IMR-90 (cell line): Measurements from ENCODE around the gene GRAMD4. TPM values are rescaled to one million over a fixed set of nuclear protein-coding genes. Genes with fewer than 3 reads are reported as not detected.

Experiments
- ATAC-seq: fragments of 200-7000 bp; cut with Tn5 transposase; 2 replicates; pipeline ENCODE4 v1.9.1; 2020; ENCODE audit warnings: low read depth, mild to moderate bottlenecking, moderate library complexity
- BruUV-seq: library from RNA; stranded (reverse); fragments of 400-500 nt; replicated peaks from 2 replicates; lab custom pipeline; 2021; lab: Mats Ljungman, UMichigan
- CTCF ChIA-PET: fragments of 300-600 bp; formaldehyde crosslinking; extraction: SDS; loops from one replicate; lab custom pipeline; 2021; ENCODE audit warnings: antibody characterized with exemption; lab: Yijun Ruan, JAX
- POLR2A ChIA-PET: fragments of 300-600 bp; sonication (Branson Sonifier 250); formaldehyde crosslinking; loops from one replicate; lab custom pipeline; 2022; ENCODE audit warnings: antibody characterized with exemption; ENCODE audit not compliant: unreplicated experiment; lab: Charles Lee
- DNase-seq: peaks from one replicate; pipeline ENCODE4 v3.0.0; 2013
- H2AFZ ChIP-seq: replicated peaks from 2 replicates; pipeline ENCODE3; 2013; ENCODE audit warnings: low read length, mild to moderate bottlenecking; ENCODE audit not compliant: poor library complexity
- H2AK5ac ChIP-seq: 2 replicates; pipeline ENCODE4 v1.6.1; 2013; ENCODE audit warnings: low read depth, low read length, inconsistent platforms
- H2AK9ac ChIP-seq: replicated peaks from 2 replicates; pipeline ENCODE3; 2013; ENCODE audit warnings: mild to moderate bottlenecking, low read depth, low read length, moderate library complexity; ENCODE audit not compliant: poor library complexity
- H2BK120ac ChIP-seq: 2 replicates; pipeline ENCODE4 v1.6.1; 2013; ENCODE audit warnings: low read depth, low read length, inconsistent platforms
- H2BK15ac ChIP-seq: 3 replicates; pipeline ENCODE4 v1.6.1; 2013; ENCODE audit warnings: low read depth, low read length, inconsistent platforms
- H2BK20ac ChIP-seq: 2 replicates; pipeline ENCODE4 v1.6.1; 2013; ENCODE audit warnings: low read depth, mild to moderate bottlenecking, inconsistent platforms, low read length, moderate library complexity
- H2BK5ac ChIP-seq: 2 replicates; pipeline ENCODE4 v1.6.1; 2013; ENCODE audit warnings: mild to moderate bottlenecking, low read depth, low read length, inconsistent platforms; ENCODE audit not compliant: poor library complexity, severe bottlenecking
- H3K14ac ChIP-seq: replicated peaks from 2 replicates; pipeline ENCODE4 v1.6.1; 2013; ENCODE audit warnings: low read depth, low read length, inconsistent platforms
- H3K18ac ChIP-seq: 2 replicates; pipeline ENCODE4 v1.6.1; 2013; ENCODE audit warnings: low read depth, low read length, control low read depth
- H3K23ac ChIP-seq: 2 replicates; pipeline ENCODE4 v1.6.1; 2013; ENCODE audit warnings: low read depth, low read length, inconsistent platforms
- H3K27ac ChIP-seq: 2 replicates; pipeline ENCODE4 v1.5.1; 2013; ENCODE audit warnings: mild to moderate bottlenecking, control low read depth, low read length; ENCODE audit not compliant: insufficient read depth
- H3K27me3 ChIP-seq: 2 replicates; pipeline ENCODE4 v1.6.1; 2013; ENCODE audit warnings: low read length; ENCODE audit not compliant: control insufficient read depth, insufficient read depth
- H3K36me3 ChIP-seq: 2 replicates; pipeline ENCODE4 v1.6.1; 2013; ENCODE audit warnings: low read length, mixed read lengths; ENCODE audit not compliant: control insufficient read depth, insufficient read depth
- H3K4ac ChIP-seq: 2 replicates; pipeline ENCODE4 v1.6.1; 2013; ENCODE audit warnings: low read depth, low read length, inconsistent platforms
- H3K4me1 ChIP-seq: 2 replicates; pipeline ENCODE4 v1.6.1; 2013; ENCODE audit warnings: low read length, mixed read lengths; ENCODE audit not compliant: control insufficient read depth, insufficient read depth
- H3K4me2 ChIP-seq: 2 replicates; pipeline ENCODE4 v1.6.1; 2013; ENCODE audit warnings: low read depth, mild to moderate bottlenecking, control low read depth, low read length, moderate library complexity
- H3K4me3 ChIP-seq: 2 replicates; pipeline ENCODE4 v1.5.1; 2013; ENCODE audit warnings: low read depth, mild to moderate bottlenecking, control low read depth, low read length, moderate library complexity; ENCODE audit not compliant: insufficient read depth
- H3K56ac ChIP-seq: 2 replicates; pipeline ENCODE4 v1.6.1; 2013; ENCODE audit warnings: low read length, inconsistent platforms; ENCODE audit not compliant: insufficient read depth; ENCODE audit errors: extremely low read depth
- H3K79me1 ChIP-seq, 2 experiments: 2 replicates each; pipeline ENCODE4 v1.6.1; 2013; ENCODE audit warnings: low read length in 2 of 2, inconsistent platforms in 1 of 2, low read depth in 1 of 2
- H3K9ac ChIP-seq: 2 replicates; pipeline ENCODE4 v1.6.1; 2013; ENCODE audit warnings: low read depth, low read length, control low read depth
- H3K9me1 ChIP-seq: 2 replicates; pipeline ENCODE4 v1.6.1; 2013; ENCODE audit warnings: low read length, inconsistent platforms; ENCODE audit not compliant: insufficient read depth
- H3K9me3 ChIP-seq: 2 replicates; pipeline ENCODE4 v1.6.1; 2013; ENCODE audit warnings: low read length; ENCODE audit not compliant: control insufficient read depth, insufficient read depth
- H4K20me1 ChIP-seq: 2 replicates; pipeline ENCODE4 v1.6.1; 2013; ENCODE audit warnings: low read length, inconsistent platforms; ENCODE audit not compliant: insufficient read depth
- H4K5ac ChIP-seq: 2 replicates; pipeline ENCODE4 v1.6.1; 2013; ENCODE audit warnings: mild to moderate bottlenecking, low read depth, low read length, control low read depth
- H4K8ac ChIP-seq, 2 experiments: 2 replicates each; pipeline ENCODE4 v1.6.1; 2013; ENCODE audit warnings: low read depth in 2 of 2, low read length in 2 of 2, control low read depth in 1 of 2, inconsistent platforms in 1 of 2
- H4K91ac ChIP-seq: 2 replicates; pipeline ENCODE4 v1.6.1; 2013; ENCODE audit warnings: low read depth, low read length, inconsistent platforms; ENCODE audit not compliant: insufficient read depth
- ELK1 ChIP-seq: fragments of 150-350 bp; IDR thresholded peaks from 2 replicates; pipeline ENCODE4 v1.6.1; 2016; ENCODE audit warnings: low read depth, mild to moderate bottlenecking, low read length, moderate library complexity, borderline replicate concordance
- RCOR1 ChIP-seq: IDR thresholded peaks from 2 replicates; pipeline ENCODE4 v1.6.1; 2012; ENCODE audit warnings: mild to moderate bottlenecking, low read length, improper control_type of control experiment; ENCODE audit not compliant: insufficient replicate concordance
- USF2 ChIP-seq: fragments of 150-350 bp; IDR thresholded peaks from 2 replicates; pipeline ENCODE4 v1.6.1; 2017; ENCODE audit warnings: mild to moderate bottlenecking, antibody characterized with exemption, low read length, low read depth
- WGBS, 2 experiments: methylation state at CpG; one replicate each; pipeline versions ENCODE4 v1.1.5 to v1.1.7; 2013; ENCODE audit warnings: missing lambda C conversion rate in 2 of 2; ENCODE audit not compliant: insufficient read length in 1 of 2; ENCODE audit errors: extremely low coverage in 2 of 2; 5-methylcytosine and 5-hydroxymethylcytosine counted together
- dilution Hi-C: fragments of 300-500 bp; cut with HindIII; formaldehyde crosslinking; loops from one replicate; pipeline ENCODE4 v1.14.3; 2018; ENCODE audit warnings: low sequenced_read_pairs; ENCODE audit not compliant: unreplicated experiment
- in situ Hi-C: fragments of 300-500 bp; cut with MboI; formaldehyde crosslinking; loops from 3 replicates; pipeline ENCODE4 v1.14.3; 2019; ENCODE audit warnings: low sequenced_read_pairs, inconsistent platforms, mixed read lengths
- intact Hi-C: fragments of 100-400 bp; cut with micrococcal nuclease; formaldehyde crosslinking; loops from 2 replicates; pipeline ENCODE4 v1.10.0; 2022
- polyA plus RNA-seq, 3 experiments: library from polyadenylated mRNA; depleted of rRNA; stranded (reverse); fragments of >200 nt; gene quantifications; 2 replicates each; pipeline ENCODE4 v1.2.3, GENCODE V29; 2012; ENCODE audit warnings: low replicate concordance in 1 of 3
- total RNA-seq: library from RNA; depleted of rRNA; stranded (reverse); fragments of >200 nt; gene quantifications from 2 replicates; pipeline ENCODE4 v1.2.3, GENCODE V29; 2012

Gene GRAMD4
- total and polyA plus RNA-seq, 2 of the 4 experiments (the other 2 are of a cell fraction) = 2.7 to 5.8 TPM

- TF ChIP-seq ELK1 = no peak
Measured at GRCh38 chr22:46686221-46687047, 66.2 kb downstream of the GRAMD4 start (continued).

GRCh38 chr22:46687048-46687444 is 66.9 kb downstream of the GRAMD4 start:
- Histone ChIP-seq H3K9me3 (no peaks in the 10 kb centered on the region), H2BK15ac (no peak overlapping the region), H2BK120ac (no peak overlapping the region), H3K56ac (no peak overlapping the region), H3K27me3 (no peaks in the 10 kb centered on the region), H3K23ac (no peak overlapping the region), H4K20me1 (no peaks in the 10 kb centered on the region; the same call in 1 of the 2 replicates), H2AK9ac (no peak overlapping the region), H4K91ac (no peak overlapping the region), H3K4ac (no peak overlapping the region), H2AFZ (no peak overlapping the region), H3K4me3 (no peak overlapping the region), H4K8ac (no peak overlapping the region), H3K18ac (no peak overlapping the region), H3K79me1 (no peaks in the 10 kb centered on the region; a peak in 1 of 4 replicates), H2BK5ac (no peak overlapping the region), H2AK5ac (no peak overlapping the region), H4K5ac (no peak overlapping the region), H3K4me1 (no peaks in the 10 kb centered on the region), H3K14ac (no peak overlapping the region), H3K36me3 (peaks cover 52% of the 10 kb centered on the region), H3K27ac (no peak overlapping the region), H3K9me1 (0 out of 2 replicates have a peak, but pooled peaks cover 3% of the 10 kb centered on the region), H3K9ac (no peak overlapping the region), H3K4me2 (no peak overlapping the region), H2BK20ac (no peak overlapping the region)
- DNase-seq (no peak), ATAC-seq (no peak)
- no peak for TF ChIP-seq USF2
- no peak for TF ChIP-seq RCOR1
- in situ Hi-C loops = no loop called here
- ChIA-PET CTCF (no interaction called here), POLR2A (no interaction called here)
- WGBS, 2 experiments = 79% methylated on average over 11 of the region's 15 CpGs; no CpG with 5 or more reads in 1 of the 2 experiments
- intact Hi-C loops = no loop called here
- BruUV-seq = no TSS peak
- dilution Hi-C loops = no loop called here
